Measurements from ENCODE around the gene RAMP1.

- TF ChIP-seq CTCF (IDR thresholded peaks at IDR 0.05), result peak; percentile 24 to 77
- TF ChIP-seq POLR2A (IDR thresholded peaks at IDR 0.05), result no peak
- TF ChIP-seq POLR2AphosphoS5 (IDR thresholded peaks at IDR 0.05), result no peak
- TF ChIP-seq EP300 (IDR thresholded peaks at IDR 0.05), result no peak
Measured at GRCh38 chr2:237858294-237859081, 935 bp upstream of the RAMP1 start.

Measured in suprapubic skin (tissue), 4 donors.